ENCODE measurements around the gene STRADA.
A peak's percentile ranks its signal among the peaks of the same experiment; 100 is the strongest.

DNA sequence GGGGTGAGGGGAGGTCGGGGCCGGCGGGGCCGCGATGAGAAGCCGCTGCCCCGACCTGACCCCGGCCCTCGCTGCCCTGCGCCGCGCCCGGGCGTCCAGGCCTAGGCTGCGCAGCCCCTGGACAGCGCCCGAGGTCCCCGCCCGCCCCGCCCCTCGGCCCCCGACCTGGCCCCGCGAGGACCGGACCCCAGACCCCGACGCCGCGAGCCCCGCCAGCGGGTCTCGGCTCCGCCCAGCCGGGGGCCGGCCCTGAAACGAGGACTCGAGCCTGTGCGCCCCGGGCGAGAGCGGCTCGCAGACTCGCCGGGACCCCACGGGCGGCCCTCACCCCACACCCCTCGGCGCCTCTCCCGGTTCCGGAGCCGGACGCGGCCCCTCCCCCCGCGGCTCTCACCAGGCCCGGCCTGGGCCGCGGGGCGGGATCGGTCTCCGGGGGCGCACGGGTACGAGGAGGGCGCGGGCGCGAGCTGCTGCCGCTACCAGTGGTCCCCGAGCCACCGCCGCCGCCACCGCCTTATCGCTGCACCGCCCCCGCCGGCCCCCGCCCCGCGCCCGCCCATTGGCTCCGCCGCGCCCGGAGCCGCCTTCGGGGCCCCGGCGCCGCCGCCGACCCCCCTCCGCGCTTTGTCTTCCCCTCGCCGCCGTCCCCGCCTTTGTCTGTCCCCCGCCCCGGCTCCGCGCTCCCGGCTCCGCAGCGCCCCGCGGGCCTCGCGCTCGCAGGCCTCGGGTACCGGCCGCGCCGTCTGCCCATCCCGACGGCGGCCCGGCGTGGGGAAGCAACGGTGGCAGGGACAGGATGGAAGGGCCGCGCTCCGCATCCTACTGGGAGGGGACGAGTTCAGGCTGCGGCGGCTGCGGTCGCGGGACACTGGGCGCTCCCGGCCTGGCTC, 41.7 kb downstream of the STRADA start, which contains the start of gene LIMD2:
- TF ChIP-seq TAF1 (IDR thresholded peaks at IDR 0.05; ENCODE audit: borderline replicate concordance, low read depth, low read length) (peak; percentile 63; the same call in 1 of the 2 replicates), CTCF (IDR thresholded peaks at IDR 0.05 in 2 of 3, conservative IDR thresholded peaks at IDR 0.05 in 1 of 3; ENCODE audit: control insufficient read depth in 2 of 3, extremely low read depth in 1 of 3, insufficient read depth in 1 of 3, low read depth in 3 of 3, low read length in 3 of 3) (no peak), YY1 (IDR thresholded peaks at IDR 0.05; ENCODE audit: low read depth, low read length) (no peak), CHD1 (IDR thresholded peaks at IDR 0.05; ENCODE audit: low read depth, low read length) (no peak), EZH2 (IDR thresholded peaks at IDR 0.05; ENCODE audit: borderline replicate concordance, control insufficient read depth, low read depth, low read length) (no peak), PKNOX1 (IDR thresholded peaks at IDR 0.05) (no peak), NFYB (IDR thresholded peaks at IDR 0.05; ENCODE audit: insufficient read depth, low read depth, low read length) (peak; percentile 59; the same call in 1 of the 2 replicates), CREB1 (IDR thresholded peaks at IDR 0.05; ENCODE audit: low read depth) (no peak), CBFB (IDR thresholded peaks at IDR 0.05; ENCODE audit: low read depth) (no peak), MXI1 (IDR thresholded peaks at IDR 0.05; ENCODE audit: low read depth, low read length) (no peak), FOXK2 (IDR thresholded peaks at IDR 0.05) (no peak), MYC (IDR thresholded peaks at IDR 0.05; ENCODE audit: insufficient read depth, insufficient read length, insufficient replicate concordance, low read length, severe bottlenecking) (no peak), USF2 (IDR thresholded peaks at IDR 0.05; ENCODE audit: borderline replicate concordance, low read depth, low read length) (no peak), FOXM1 (IDR thresholded peaks at IDR 0.05; ENCODE audit: low read depth, low read length) (no peak)
